ENCODE data around the gene C19orf85. TPM values are rescaled to one million over a fixed set of nuclear protein-coding genes. Genes with fewer than 3 reads are reported as not detected.

Gene C19orf85
- total RNA-seq, 1 experiment from 2014 or later: not detected

DNA sequence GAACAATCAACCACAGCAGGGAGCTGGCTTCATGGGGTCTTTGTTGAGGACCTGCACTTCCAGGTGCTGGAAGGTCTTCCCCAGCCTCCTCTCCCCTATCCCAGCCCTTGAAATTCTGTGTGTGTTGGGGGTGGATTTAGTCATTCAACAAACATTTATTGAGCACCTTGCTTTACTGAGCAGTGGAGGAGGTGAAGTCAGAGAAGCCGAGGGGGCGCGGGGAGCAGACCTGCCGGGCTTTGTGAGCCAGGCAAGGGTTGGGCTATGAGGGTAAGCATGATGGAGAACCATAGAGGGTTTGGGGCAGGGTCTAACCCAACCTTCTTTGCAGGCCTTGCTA, 3.5 kb upstream of the C19orf85 start:
- Histone ChIP-seq H3K9me3 (ENCODE audit: control insufficient read depth, insufficient read depth, low read depth, low read length) (no peaks in the 10 kb centered on the region), H3K4me1 (ENCODE audit: control insufficient read depth, insufficient read depth, low read length) (peaks cover 15% of the 10 kb centered on the region), H3K4me3 (ENCODE audit: low read depth in 2 of 2, low read length in 2 of 2) (peak overlapping the region in 1 of 2 experiments; percentile 33; a peak in 1 of 4 replicates), H3K27ac (ENCODE audit: low read length) (0 out of 2 replicates have a peak overlapping the region, but pooled peaks have one; percentile 48), H3K27me3 (ENCODE audit: control insufficient read depth, insufficient read depth, low read length) (no peaks in the 10 kb centered on the region), H3K36me3 (ENCODE audit: control insufficient read depth, insufficient read depth, low read length) (no peaks in the 10 kb centered on the region)
- no peak for DNase-seq (ENCODE audit: low read depth, low spot score)
- POLR2A ChIA-PET: interaction anchor here (0.8 kb wide), 1 partner anchor 61 kb away, joined by 9 read pairs; the partner anchor contains the start of gene UBE2S
- BruUV-seq (replicated peaks): no TSS peak
- intact Hi-C loops (cut with micrococcal nuclease; ENCODE audit: unreplicated experiment) (no loop called here), in situ Hi-C loops (cut with HindIII; ENCODE audit: low pct_unique_long_range_greater_than_20kb, low sequenced_read_pairs) (no loop called here)
- CTCF ChIA-PET: interaction anchor here (1.4 to 2.8 kb wide), 6 partner anchors 9 to 165 kb away, joined by 3 to 31 read pairs (median 5); partner anchors contain the start of gene ZNF628
- no peak for TF ChIP-seq REST (IDR thresholded peaks at IDR 0.05; ENCODE audit: insufficient read depth in 1 of 2, low read depth in 2 of 2, low read length in 1 of 2)
- TF ChIP-seq CTCF (IDR thresholded peaks at IDR 0.05): no peak
- no peak for TF ChIP-seq TCF7L2 (IDR thresholded peaks at IDR 0.05; ENCODE audit: low read depth, low read length)
- peak; percentile 48 for ATAC-seq

GRCh38 chr19:55467236-55468053, 2.9 kb upstream of the C19orf85 start:
- ATAC-seq (peak; percentile 87), DNase-seq (ENCODE audit: low read depth, low spot score) (no peak)
- H3K36me3 ChIP-seq (ENCODE audit: control insufficient read depth, insufficient read depth, low read length): no peaks in the 10 kb centered on the region
- 0 out of 2 replicates have a peak overlapping the region, but pooled peaks have one; percentile 48 for H3K27ac ChIP-seq (ENCODE audit: low read length)
- H3K4me1 ChIP-seq (ENCODE audit: control insufficient read depth, insufficient read depth, low read length): peaks cover 10% of the 10 kb centered on the region
- H3K9me3 ChIP-seq (ENCODE audit: control insufficient read depth, insufficient read depth, low read depth, low read length): no peaks in the 10 kb centered on the region
- in situ Hi-C loops (cut with HindIII; ENCODE audit: low pct_unique_long_range_greater_than_20kb, low sequenced_read_pairs) (no loop called here), intact Hi-C loops (cut with micrococcal nuclease; ENCODE audit: unreplicated experiment) (no loop called here)
- H3K4me3 ChIP-seq (ENCODE audit: low read depth in 2 of 2, low read length in 2 of 2): peak overlapping the region in 1 of 2 experiments; percentile 33; a peak in 1 of 4 replicates
- POLR2A ChIA-PET: interaction anchor here (0.5 to 0.8 kb wide), 2 partner anchors 47 to 60 kb away, joined by 4 to 9 read pairs; partner anchors contain the start of gene UBE2S
- TF ChIP-seq POLR2AphosphoS5 (IDR thresholded peaks at IDR 0.05; ENCODE audit: low read depth, low read length) (no peak), CTCF (IDR thresholded peaks at IDR 0.05) (peak; percentile 100)
- H3K27me3 ChIP-seq (ENCODE audit: control insufficient read depth, insufficient read depth, low read length): no peaks in the 10 kb centered on the region
- BruUV-seq (replicated peaks): no TSS peak
- CTCF ChIA-PET: interaction anchor here (0.6 to 2.8 kb wide), 11 partner anchors 9 to 1870 kb away, joined by 3 to 31 read pairs (median 4); partner anchors contain the start of gene ZNF628
